ENCODE data around the gene PCDHGB1. TPM values are rescaled to one million over a fixed set of nuclear protein-coding genes. Genes with fewer than 3 reads are reported as not detected.

PCDHGB1 gene
- total RNA-seq, 1 experiment from 2014 or later, result 5.6 TPM

DNA sequence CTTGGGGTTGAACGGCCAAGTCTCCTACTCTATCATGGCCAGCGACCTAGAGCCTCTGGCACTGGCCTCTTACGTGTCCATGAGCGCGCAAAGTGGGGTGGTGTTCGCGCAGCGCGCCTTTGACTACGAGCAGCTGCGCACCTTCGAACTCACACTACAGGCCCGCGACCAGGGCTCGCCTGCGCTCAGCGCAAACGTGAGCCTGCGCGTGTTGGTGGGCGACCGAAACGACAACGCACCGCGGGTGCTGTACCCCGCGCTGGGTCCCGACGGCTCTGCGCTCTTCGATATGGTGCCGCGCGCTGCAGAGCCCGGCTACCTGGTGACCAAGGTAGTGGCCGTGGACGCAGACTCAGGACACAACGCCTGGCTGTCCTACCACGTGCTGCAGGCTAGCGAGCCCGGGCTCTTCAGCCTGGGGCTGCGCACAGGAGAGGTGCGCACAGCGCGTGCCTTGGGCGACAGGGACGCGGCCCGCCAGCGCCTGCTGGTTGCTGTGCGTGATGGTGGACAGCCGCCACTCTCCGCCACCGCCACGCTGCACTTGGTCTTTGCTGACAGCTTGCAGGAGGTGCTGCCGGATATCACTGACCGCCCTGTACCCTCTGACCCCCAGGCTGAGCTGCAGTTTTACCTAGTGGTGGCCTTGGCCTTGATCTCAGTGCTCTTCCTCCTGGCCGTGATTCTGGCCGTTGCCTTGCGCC is 49.8 kb downstream of the PCDHGB1 start (continued):
- no peak for TF ChIP-seq CBFB (CRISPR knock-in tag; IDR thresholded peaks at IDR 0.05; ENCODE audit: low read depth)
- TF ChIP-seq, protein P1, sequence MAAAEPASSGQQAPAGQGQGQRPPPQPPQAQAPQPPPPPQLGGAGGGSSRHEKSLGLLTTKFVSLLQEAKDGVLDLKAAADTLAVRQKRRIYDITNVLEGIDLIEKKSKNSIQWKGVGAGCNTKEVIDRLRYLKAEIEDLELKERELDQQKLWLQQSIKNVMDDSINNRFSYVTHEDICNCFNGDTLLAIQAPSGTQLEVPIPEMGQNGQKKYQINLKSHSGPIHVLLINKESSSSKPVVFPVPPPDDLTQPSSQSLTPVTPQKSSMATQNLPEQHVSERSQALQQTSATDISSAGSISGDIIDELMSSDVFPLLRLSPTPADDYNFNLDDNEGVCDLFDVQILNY (CRISPR knock-in tag; IDR thresholded peaks at IDR 0.05), result no peak
- no peak for TF ChIP-seq GRHL2 (CRISPR knock-in tag; IDR thresholded peaks at IDR 0.05; ENCODE audit: insufficient replicate concordance, severe bottlenecking)
- no peak for TF ChIP-seq TP53 (CRISPR knock-in tag; IDR thresholded peaks at IDR 0.05)
- TF ChIP-seq GABPB1 (CRISPR knock-in tag; IDR thresholded peaks at IDR 0.05), result no peak
- TF ChIP-seq PRRX2 (CRISPR knock-in tag; IDR thresholded peaks at IDR 0.05), result no peak

Other genes with a start within 250 kb of the PCDHGB1 start
- 4.7 to 6.4 TPM (median 5.1 TPM) in 3 replicates for gene PCDHB3, start 249.6 kb upstream of the PCDHGB1 start, total RNA-seq (2021)
- 2.3 to 2.6 TPM (median 2.3 TPM) in 3 replicates for gene PCDHB4, start 228.3 kb upstream of the PCDHGB1 start, total RNA-seq (2021)
- gene PCDHB5, start 214.9 kb upstream of the PCDHGB1 start, total RNA-seq (2021), result 6.8 to 12.5 TPM (median 8.5 TPM) in 3 replicates
- 0.23 to 0.37 TPM (median 0.24 TPM) in 3 replicates for gene PCDHB6, start 200.0 kb upstream of the PCDHGB1 start, total RNA-seq (2021)
- gene PCDHB7, start 177.5 kb upstream of the PCDHGB1 start, total RNA-seq (2021), result 0.17 to 0.27 TPM (median 0.23 TPM) in 3 replicates
- 4.1 to 5.4 TPM (median 4.6 TPM) in 3 replicates for gene PCDHB8, start 172.3 kb upstream of the PCDHGB1 start, total RNA-seq (2021)
- 3.5 to 4.1 TPM (median 3.7 TPM) in 3 replicates for gene PCDHB16, start 167.7 kb upstream of the PCDHGB1 start, total RNA-seq (2021)
- gene PCDHB9, start 162.9 kb upstream of the PCDHGB1 start, total RNA-seq (2021), result 1.6 to 2.3 TPM (median 1.7 TPM) in 3 replicates
- 1.4 to 1.9 TPM (median 1.7 TPM) in 3 replicates for gene PCDHB10, start 157.7 kb upstream of the PCDHGB1 start, total RNA-seq (2021)
- gene PCDHB11, start 150.5 kb upstream of the PCDHGB1 start, total RNA-seq (2021), result 0.61 to 1.2 TPM (median 0.92 TPM) in 3 replicates
- gene PCDHB12, start 141.4 kb upstream of the PCDHGB1 start, total RNA-seq (2021), result 2.7 to 3.1 TPM (median 3.1 TPM) in 3 replicates
- gene PCDHB13, start 136.2 kb upstream of the PCDHGB1 start, total RNA-seq (2021), result 2.2 to 2.9 TPM (median 2.6 TPM) in 3 replicates
- gene PCDHB14, start 126.8 kb upstream of the PCDHGB1 start, total RNA-seq (2021), result 2.6 to 3.5 TPM (median 2.8 TPM) in 3 replicates
- gene PCDHB15, start 104.7 kb upstream of the PCDHGB1 start, total RNA-seq (2021), result 7.7 to 8.7 TPM (median 8.4 TPM) in 3 replicates
- 0.24 TPM in 1 of 3 replicates, not detected in the others for gene SLC25A2, start 46.0 kb upstream of the PCDHGB1 start, total RNA-seq (2021)
- 87.8 to 96.2 TPM (median 90.1 TPM) in 3 replicates for gene TAF7, start 29.3 kb upstream of the PCDHGB1 start, total RNA-seq (2021)
- 1.1 to 1.5 TPM (median 1.2 TPM) in 3 replicates for gene PCDHGA1, start 19.6 kb upstream of the PCDHGB1 start, total RNA-seq (2021)
- gene PCDHGA2, start 11.3 kb upstream of the PCDHGB1 start, total RNA-seq (2021), result 0.66 to 0.96 TPM (median 0.94 TPM) in 3 replicates
- 0.92 to 1.3 TPM (median 0.98 TPM) in 3 replicates for gene PCDHGA3, start 6.3 kb upstream of the PCDHGB1 start, total RNA-seq (2021)
- gene PCDHGA4, start 4.9 kb downstream of the PCDHGB1 start, total RNA-seq (2021), result 3.4 to 3.9 TPM (median 3.5 TPM) in 3 replicates
- 4.1 to 5.5 TPM (median 5.2 TPM) in 3 replicates for gene PCDHGB2, start 9.9 kb downstream of the PCDHGB1 start, total RNA-seq (2021)
- 2.0 to 2.5 TPM (median 2.4 TPM) in 3 replicates for gene PCDHGA5, start 14.1 kb downstream of the PCDHGB1 start, total RNA-seq (2021)
- 3.3 to 4.2 TPM (median 3.5 TPM) in 3 replicates for gene PCDHGB3, start 20.1 kb downstream of the PCDHGB1 start, total RNA-seq (2021)
- 2.6 to 3.3 TPM (median 3.0 TPM) in 3 replicates for gene PCDHGA6, start 23.8 kb downstream of the PCDHGB1 start, total RNA-seq (2021)
- 1.6 to 2.8 TPM (median 2.1 TPM) in 3 replicates for gene PCDHGA7, start 32.6 kb downstream of the PCDHGB1 start, total RNA-seq (2021)
- 7.8 to 9.1 TPM (median 8.8 TPM) in 3 replicates for gene PCDHGB4, start 37.6 kb downstream of the PCDHGB1 start, total RNA-seq (2021)
- 1.4 to 2.4 TPM (median 2.1 TPM) in 3 replicates for gene PCDHGA8, start 42.5 kb downstream of the PCDHGB1 start, total RNA-seq (2021)
- gene PCDHGB5, start 47.8 kb downstream of the PCDHGB1 start, total RNA-seq (2021), result 7.6 to 9.7 TPM (median 7.7 TPM) in 3 replicates
- gene PCDHGA9, start 52.7 kb downstream of the PCDHGB1 start, total RNA-seq (2021), result 1.9 to 2.9 TPM (median 2.3 TPM) in 3 replicates
- 6.0 to 6.7 TPM (median 6.1 TPM) in 3 replicates for gene PCDHGB6, start 57.9 kb downstream of the PCDHGB1 start, total RNA-seq (2021)
- gene PCDHGA10, start 62.9 kb downstream of the PCDHGB1 start, total RNA-seq (2021), result 10.7 to 11.9 TPM (median 11.0 TPM) in 3 replicates
- 10.5 to 11.2 TPM (median 10.7 TPM) in 3 replicates for gene PCDHGB7, start 67.6 kb downstream of the PCDHGB1 start, total RNA-seq (2021)
- 7.0 to 8.4 TPM (median 7.1 TPM) in 3 replicates for gene PCDHGA11, start 71.0 kb downstream of the PCDHGB1 start, total RNA-seq (2021)
- 1.6 to 2.1 TPM (median 1.9 TPM) in 3 replicates for gene PCDHGA12, start 80.4 kb downstream of the PCDHGB1 start, total RNA-seq (2021)
- gene PCDHGC3, start 125.9 kb downstream of the PCDHGB1 start, total RNA-seq (2021), result 28.1 to 29.4 TPM (median 29.1 TPM) in 3 replicates
- gene PCDHGC4, start 134.9 kb downstream of the PCDHGB1 start, total RNA-seq (2021), result 4.5 to 6.1 TPM (median 5.1 TPM) in 3 replicates
- gene PCDHGC5, start 139.0 kb downstream of the PCDHGB1 start, total RNA-seq (2021), result 1.1 to 1.5 TPM (median 1.1 TPM) in 3 replicates

All from WTC11 (cell line).